ENCODE data around the gene GOT1.

Gene GOT1

GRCh38 chr10:99368646-99369045 is 61.8 kb downstream of the GOT1 start:
- H3K4me3 ChIP-seq (ENCODE audit: low read depth, low read length): no peak overlapping the region
- TF ChIP-seq CTCF (IDR thresholded peaks at IDR 0.05; ENCODE audit: low read depth, low read length, missing control alignments): no peak
- DNase-seq (ENCODE audit: low read depth): no peak

GRCh38 chr10:99366666-99367065 is 63.8 kb downstream of the GOT1 start:
- TF ChIP-seq CTCF (IDR thresholded peaks at IDR 0.05; ENCODE audit: low read depth, low read length, missing control alignments): no peak
- DNase-seq (ENCODE audit: low read depth): no peak
- H3K4me3 ChIP-seq (ENCODE audit: low read depth, low read length): no peak overlapping the region

GRCh38 chr10:99365736-99366135 is 64.7 kb downstream of the GOT1 start:
- TF ChIP-seq CTCF (IDR thresholded peaks at IDR 0.05; ENCODE audit: low read depth, low read length, missing control alignments): no peak
- DNase-seq (ENCODE audit: low read depth): no peak
- H3K4me3 ChIP-seq (ENCODE audit: low read depth, low read length): no peak overlapping the region

- no peak for TF ChIP-seq CTCF (IDR thresholded peaks at IDR 0.05; ENCODE audit: low read depth, low read length, missing control alignments)
- no peak for DNase-seq (ENCODE audit: low read depth)
- no peak overlapping the region for H3K4me3 ChIP-seq (ENCODE audit: low read depth, low read length)
Observed at GRCh38 chr10:99365311-99365710, 65.1 kb downstream of the GOT1 start.

- DNase-seq (ENCODE audit: low read depth): no peak
Observed at GRCh38 chr10:99364125-99364524, 66.3 kb downstream of the GOT1 start.

GRCh38 chr10:99360934-99361333 is 69.5 kb downstream of the GOT1 start:
- no peak for TF ChIP-seq CTCF (IDR thresholded peaks at IDR 0.05; ENCODE audit: low read depth, low read length, missing control alignments)
- H3K4me3 ChIP-seq (ENCODE audit: low read depth, low read length): no peak overlapping the region
- DNase-seq (ENCODE audit: low read depth): no peak

More at GRCh38 chr10:99364125-99364524, 66.3 kb downstream of the GOT1 start:
- TF ChIP-seq CTCF (IDR thresholded peaks at IDR 0.05; ENCODE audit: low read depth, low read length, missing control alignments): no peak
- H3K4me3 ChIP-seq (ENCODE audit: low read depth, low read length): no peak overlapping the region

- TF ChIP-seq CTCF (IDR thresholded peaks at IDR 0.05; ENCODE audit: low read depth, low read length, missing control alignments): no peak
- no peak for DNase-seq (ENCODE audit: low read depth)
- no peak overlapping the region for H3K4me3 ChIP-seq (ENCODE audit: low read depth, low read length)
Observed at GRCh38 chr10:99358101-99358500, 72.3 kb downstream of the GOT1 start.

Measured in GM12864 (cell line).